ENCODE results near the gene DERL2.

The DERL2 gene

DNA sequence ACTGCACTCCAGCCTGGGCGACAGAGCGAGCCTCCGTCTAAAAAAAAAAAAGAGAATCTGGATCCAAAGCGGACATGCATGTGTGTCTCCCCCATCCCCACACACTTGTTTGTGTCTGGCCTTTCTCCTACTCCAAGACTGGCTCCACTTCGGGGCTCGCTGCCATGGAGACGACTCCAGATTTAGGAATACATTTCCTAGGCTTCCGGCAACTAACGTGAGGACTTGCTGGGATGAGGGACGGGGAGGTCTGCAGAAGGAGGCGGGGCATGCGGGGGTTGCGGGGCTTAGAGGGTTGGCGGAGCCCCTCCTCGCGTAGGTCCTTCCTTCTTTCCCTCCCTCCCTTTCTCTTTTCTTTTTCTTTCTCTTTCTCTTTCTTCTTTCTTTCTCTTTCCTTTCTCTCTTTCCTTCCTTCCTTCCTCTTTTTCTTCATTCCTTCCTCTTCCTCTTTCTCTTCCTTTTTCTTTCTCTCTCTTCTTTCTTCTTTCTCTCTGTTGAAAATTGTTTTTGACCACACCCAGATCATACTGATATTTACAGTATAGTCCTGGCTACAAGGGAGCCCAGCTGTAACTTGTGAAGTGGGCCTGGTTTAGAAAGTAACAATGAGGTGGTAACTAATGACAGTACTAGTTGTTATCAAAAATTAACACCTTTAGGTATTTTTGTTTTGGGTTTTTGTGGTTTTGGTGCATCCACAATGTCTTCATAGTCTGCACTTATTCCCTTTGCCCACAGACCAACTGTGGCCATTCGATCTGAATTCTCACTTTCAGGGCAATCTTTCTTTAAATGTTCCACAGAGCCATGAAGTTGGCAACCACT is 25.6 kb upstream of the DERL2 start:
- TF ChIP-seq, protein P1, sequence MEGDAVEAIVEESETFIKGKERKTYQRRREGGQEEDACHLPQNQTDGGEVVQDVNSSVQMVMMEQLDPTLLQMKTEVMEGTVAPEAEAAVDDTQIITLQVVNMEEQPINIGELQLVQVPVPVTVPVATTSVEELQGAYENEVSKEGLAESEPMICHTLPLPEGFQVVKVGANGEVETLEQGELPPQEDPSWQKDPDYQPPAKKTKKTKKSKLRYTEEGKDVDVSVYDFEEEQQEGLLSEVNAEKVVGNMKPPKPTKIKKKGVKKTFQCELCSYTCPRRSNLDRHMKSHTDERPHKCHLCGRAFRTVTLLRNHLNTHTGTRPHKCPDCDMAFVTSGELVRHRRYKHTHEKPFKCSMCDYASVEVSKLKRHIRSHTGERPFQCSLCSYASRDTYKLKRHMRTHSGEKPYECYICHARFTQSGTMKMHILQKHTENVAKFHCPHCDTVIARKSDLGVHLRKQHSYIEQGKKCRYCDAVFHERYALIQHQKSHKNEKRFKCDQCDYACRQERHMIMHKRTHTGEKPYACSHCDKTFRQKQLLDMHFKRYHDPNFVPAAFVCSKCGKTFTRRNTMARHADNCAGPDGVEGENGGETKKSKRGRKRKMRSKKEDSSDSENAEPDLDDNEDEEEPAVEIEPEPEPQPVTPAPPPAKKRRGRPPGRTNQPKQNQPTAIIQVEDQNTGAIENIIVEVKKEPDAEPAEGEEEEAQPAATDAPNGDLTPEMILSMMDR (conservative IDR thresholded peaks at IDR 0.05), result no peak
- H3K27ac ChIP-seq, result no peak overlapping the region

- TF ChIP-seq, protein P1 (conservative IDR thresholded peaks at IDR 0.05), result no peak
- no peak overlapping the region for H3K27ac ChIP-seq
Measured at GRCh38 chr17:5510771-5511170, 24.8 kb upstream of the DERL2 start.

DNA sequence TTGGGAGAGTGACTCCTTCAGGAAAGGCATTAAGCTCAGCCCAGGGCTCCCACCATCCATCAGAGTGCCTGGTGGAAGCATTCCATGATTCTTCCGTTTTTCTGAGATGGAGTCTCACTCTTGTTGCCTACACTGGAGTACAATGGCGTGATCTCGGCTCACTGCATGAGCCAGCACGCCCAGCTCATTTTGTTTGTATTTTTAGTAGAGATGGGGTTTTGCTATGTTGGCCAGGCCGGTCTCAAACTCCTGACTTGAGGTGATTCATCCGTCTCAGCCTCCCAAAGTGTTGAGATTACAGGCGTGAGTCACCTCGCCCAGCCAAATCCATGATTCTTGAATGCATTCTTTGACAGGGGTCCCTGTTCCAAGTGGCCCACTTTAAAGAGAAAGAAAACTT is 23.5 kb upstream of the DERL2 start:
- no peak overlapping the region for H3K27ac ChIP-seq
- TF ChIP-seq, protein P1 (conservative IDR thresholded peaks at IDR 0.05), result no peak

GRCh38 chr17:5508810-5509209 is 22.8 kb upstream of the DERL2 start:
- H3K27ac ChIP-seq, result no peak overlapping the region
- TF ChIP-seq, protein P1 (conservative IDR thresholded peaks at IDR 0.05), result no peak

DNA sequence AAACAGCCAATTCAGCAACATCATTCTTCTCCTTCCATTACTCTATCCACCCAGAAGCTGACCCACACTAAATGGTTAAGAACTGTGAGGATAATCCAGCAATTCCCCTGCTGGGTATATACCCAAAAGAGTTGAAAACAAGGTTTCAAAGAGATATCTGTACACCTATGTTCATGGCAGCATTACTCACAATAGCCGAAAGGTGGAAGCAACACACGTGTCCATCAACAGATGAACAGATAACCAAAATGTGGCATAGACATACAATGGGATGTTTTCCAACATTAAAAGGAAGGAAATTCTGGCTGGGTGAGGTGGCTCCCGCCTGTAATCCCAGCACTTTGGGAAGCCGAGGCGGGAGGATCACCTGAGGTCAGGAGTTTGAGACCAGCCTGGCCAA is 20.3 kb upstream of the DERL2 start:
- TF ChIP-seq, protein P1 (conservative IDR thresholded peaks at IDR 0.05), result peak; percentile 48
- H3K27ac ChIP-seq, result no peak overlapping the region

DNA sequence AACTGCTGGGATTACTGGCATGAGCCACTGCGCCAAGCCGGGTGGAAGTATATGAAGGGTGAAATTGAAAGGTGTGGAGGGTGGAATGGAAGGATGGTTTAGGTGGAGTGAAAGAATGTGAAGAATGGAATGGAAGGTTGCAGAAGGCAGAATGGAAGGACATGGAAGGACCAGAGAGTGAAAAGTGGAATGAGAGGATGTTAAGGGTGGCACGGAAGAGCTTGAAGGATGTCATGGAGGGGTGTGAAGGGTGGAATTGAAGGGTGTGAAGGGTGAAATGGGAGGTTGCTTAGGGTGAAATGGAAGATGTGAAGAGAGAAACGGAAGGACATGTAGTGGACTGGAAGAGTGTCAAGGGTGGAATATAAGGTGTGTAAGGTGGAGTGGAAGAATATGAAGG is 16.6 kb upstream of the DERL2 start:
- TF ChIP-seq, protein P1 (conservative IDR thresholded peaks at IDR 0.05), result no peak
- H3K27ac ChIP-seq, result no peak overlapping the region

GRCh38 chr17:5501685-5502084 is 15.7 kb upstream of the DERL2 start:
- no peak overlapping the region for H3K27ac ChIP-seq
- TF ChIP-seq, protein P1 (conservative IDR thresholded peaks at IDR 0.05), result no peak
